AG09319 (cell line): ENCODE data around the gene BPIFA3.

Source experiments
- DNase-seq: peaks from one replicate; pipeline ENCODE4 v3.0.0-alpha.2; 2010; ENCODE audit warnings: low read depth; ENCODE audit errors: extremely low read depth
- CTCF ChIP-seq: IDR thresholded peaks from 2 replicates; pipeline ENCODE4 v1.5.1; 2011; ENCODE audit warnings: low read depth, mild to moderate bottlenecking, inconsistent platforms, low read length, moderate library complexity

The BPIFA3 gene

GRCh38 chr20:33191955-33192354, 25.2 kb upstream of the BPIFA3 start:
- TF ChIP-seq CTCF = no peak
- no peak for DNase-seq

- DNase-seq = no peak
- no peak for TF ChIP-seq CTCF
Observed at GRCh38 chr20:33192912-33193501, 24.1 kb upstream of the BPIFA3 start.

- TF ChIP-seq CTCF = no peak
Observed at GRCh38 chr20:33199026-33199425, 18.1 kb upstream of the BPIFA3 start.

GRCh38 chr20:33202451-33202850, 14.7 kb upstream of the BPIFA3 start:
- no peak for TF ChIP-seq CTCF
- no peak for DNase-seq

More at GRCh38 chr20:33199026-33199425, 18.1 kb upstream of the BPIFA3 start:
- DNase-seq = no peak

GRCh38 chr20:33203444-33203843, 13.7 kb upstream of the BPIFA3 start:
- no peak for TF ChIP-seq CTCF
- no peak for DNase-seq

- peak; percentile 8 for DNase-seq
- no peak for TF ChIP-seq CTCF
Observed at GRCh38 chr20:33209789-33210188, 7.4 kb upstream of the BPIFA3 start.

GRCh38 chr20:33210371-33210770, 6.8 kb upstream of the BPIFA3 start:
- no peak for DNase-seq
- TF ChIP-seq CTCF = no peak
